Measurements from ENCODE around the gene ZNF316.

The ZNF316 gene

GRCh38 chr7:6691103-6691502 lies 54.0 kb downstream of the ZNF316 start:
- no peak overlapping the region for H3K4me3 ChIP-seq (IDR thresholded peaks at IDR 0.05; ENCODE audit: insufficient read depth, low read depth, low read length)
- H3K36me3 ChIP-seq (ENCODE audit: insufficient read depth) = peaks cover 60% of the 10 kb centered on the region; the same call in 1 of the 2 replicates
- H3K4me1 ChIP-seq (ENCODE audit: low read depth, poor library complexity, severe bottlenecking) = no peaks in the 10 kb centered on the region
- TF ChIP-seq CTCF (conservative IDR thresholded peaks at IDR 0.05; ENCODE audit: low read depth, low read length) = no peak
- no peak overlapping the region for H3K9ac ChIP-seq
- no peaks in the 10 kb centered on the region for H3K27me3 ChIP-seq (ENCODE audit: insufficient read depth, low read depth)
- H2AFZ ChIP-seq (ENCODE audit: low read depth) = no peak overlapping the region
- H3K79me2 ChIP-seq (ENCODE audit: insufficient read depth, low read depth) = no peaks in the 10 kb centered on the region
- H3K27ac ChIP-seq = no peak overlapping the region
- H3K4me2 ChIP-seq = no peak overlapping the region
- no peaks in the 10 kb centered on the region for H4K20me1 ChIP-seq (ENCODE audit: insufficient read depth)

GRCh38 chr7:6691609-6692106 lies 54.5 kb downstream of the ZNF316 start:
- Histone ChIP-seq H3K27ac (no peak overlapping the region), H3K27me3 (ENCODE audit: insufficient read depth, low read depth) (no peaks in the 10 kb centered on the region), H3K4me1 (ENCODE audit: low read depth, poor library complexity, severe bottlenecking) (no peaks in the 10 kb centered on the region), H2AFZ (ENCODE audit: low read depth) (no peak overlapping the region), H4K20me1 (ENCODE audit: insufficient read depth) (no peaks in the 10 kb centered on the region), H3K9ac (no peak overlapping the region), H3K4me3 (IDR thresholded peaks at IDR 0.05; ENCODE audit: insufficient read depth, low read depth, low read length) (no peak overlapping the region), H3K4me2 (no peak overlapping the region), H3K79me2 (ENCODE audit: insufficient read depth, low read depth) (no peaks in the 10 kb centered on the region), H3K36me3 (ENCODE audit: insufficient read depth) (peaks cover 65% of the 10 kb centered on the region; the same call in 1 of the 2 replicates)
- TF ChIP-seq CTCF (conservative IDR thresholded peaks at IDR 0.05; ENCODE audit: low read depth, low read length) = no peak

DNA sequence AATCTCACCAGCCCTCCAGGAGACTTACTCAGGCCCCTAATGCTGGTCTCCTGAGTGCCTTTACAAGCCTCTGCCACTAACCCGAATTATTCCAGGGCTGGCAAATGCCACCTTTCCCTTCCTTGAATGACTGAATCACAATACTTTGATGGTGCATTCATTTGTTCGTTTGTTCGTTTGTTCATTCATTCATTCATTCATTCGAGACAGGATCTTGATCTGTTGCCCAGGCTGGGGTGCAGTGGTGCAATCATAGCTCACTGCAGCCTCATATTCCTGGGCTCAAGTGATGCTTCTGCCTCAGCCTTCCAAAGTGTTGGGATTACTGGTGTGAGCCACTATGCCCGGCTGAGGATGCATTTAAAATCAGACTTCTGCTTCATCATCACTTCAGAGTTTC lies 63.7 kb downstream of the ZNF316 start:
- peaks cover 8% of the 10 kb centered on the region for H3K4me1 ChIP-seq (ENCODE audit: low read depth, poor library complexity, severe bottlenecking)
- no peaks in the 10 kb centered on the region for H4K20me1 ChIP-seq (ENCODE audit: insufficient read depth)
- H2AFZ ChIP-seq (ENCODE audit: low read depth) = no peak overlapping the region
- no peak overlapping the region for H3K4me3 ChIP-seq (IDR thresholded peaks at IDR 0.05; ENCODE audit: insufficient read depth, low read depth, low read length)
- H3K27me3 ChIP-seq (ENCODE audit: insufficient read depth, low read depth) = no peaks in the 10 kb centered on the region
- H3K36me3 ChIP-seq (ENCODE audit: insufficient read depth) = peaks cover 33% of the 10 kb centered on the region; the same call in 1 of the 2 replicates
- H3K4me2 ChIP-seq = no peak overlapping the region
- peaks cover 40% of the 10 kb centered on the region for H3K79me2 ChIP-seq (ENCODE audit: insufficient read depth, low read depth)
- H3K9ac ChIP-seq = no peak overlapping the region
- no peak overlapping the region for H3K27ac ChIP-seq
- no peak for TF ChIP-seq CTCF (conservative IDR thresholded peaks at IDR 0.05; ENCODE audit: low read depth, low read length)

GRCh38 chr7:6701860-6702259 lies 64.7 kb downstream of the ZNF316 start:
- peaks cover 24% of the 10 kb centered on the region; the same call in 1 of the 2 replicates for H3K36me3 ChIP-seq (ENCODE audit: insufficient read depth)
- H3K27ac ChIP-seq = no peak overlapping the region
- H2AFZ ChIP-seq (ENCODE audit: low read depth) = no peak overlapping the region
- no peak overlapping the region for H3K4me3 ChIP-seq (IDR thresholded peaks at IDR 0.05; ENCODE audit: insufficient read depth, low read depth, low read length)
- H3K9ac ChIP-seq = no peak overlapping the region
- H3K79me2 ChIP-seq (ENCODE audit: insufficient read depth, low read depth) = peaks cover 49% of the 10 kb centered on the region
- no peak overlapping the region for H3K4me2 ChIP-seq
- no peak for TF ChIP-seq CTCF (conservative IDR thresholded peaks at IDR 0.05; ENCODE audit: low read depth, low read length)
- H3K4me1 ChIP-seq (ENCODE audit: low read depth, poor library complexity, severe bottlenecking) = peaks cover 8% of the 10 kb centered on the region
- no peaks in the 10 kb centered on the region for H3K27me3 ChIP-seq (ENCODE audit: insufficient read depth, low read depth)
- no peaks in the 10 kb centered on the region for H4K20me1 ChIP-seq (ENCODE audit: insufficient read depth)
